DND-41 (cell line): ENCODE results near the gene GRIK4.

Experiments used
- CTCF ChIP-seq: IDR thresholded peaks from 2 replicates; pipeline ENCODE4 v1.5.1; 2012; ENCODE audit warnings: borderline replicate concordance, low read length, moderate library complexity, mild to moderate bottlenecking; ENCODE audit not compliant: poor library complexity, severe bottlenecking; ENCODE audit errors: extremely low read depth
- EZH2 ChIP-seq: IDR thresholded peaks from 3 replicates; pipeline ENCODE4 v1.6.1; 2012; ENCODE audit warnings: borderline replicate concordance, low read depth, mild to moderate bottlenecking, moderate library complexity, low read length, inconsistent platforms; ENCODE audit not compliant: severe bottlenecking

DNA sequence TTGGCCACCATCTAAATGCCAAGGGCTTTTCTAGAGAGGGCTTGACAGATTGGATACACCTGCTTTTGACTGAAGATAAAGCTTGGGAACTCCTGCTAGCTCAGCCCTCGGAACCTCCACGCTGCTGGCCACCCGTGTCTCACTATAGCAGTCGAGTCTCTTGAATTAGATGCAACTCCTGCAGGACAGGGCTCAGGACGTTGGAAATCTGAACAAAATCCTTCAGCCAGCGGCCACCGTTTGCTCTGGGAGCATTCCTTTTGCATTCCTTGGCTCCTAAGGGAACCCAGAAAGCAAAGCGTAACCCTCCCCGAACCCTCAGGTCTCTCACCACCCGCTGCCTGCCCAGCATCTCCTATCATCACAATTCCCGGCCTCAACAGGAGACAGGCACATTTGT, 77.8 kb downstream of the GRIK4 start:
- TF ChIP-seq CTCF (no peak), EZH2 (no peak)
